Psoas muscle (tissue), 8 donors: ENCODE results near the gene MSH6. TPM values are rescaled to one million over a fixed set of nuclear protein-coding genes. Genes with fewer than 3 reads are reported as not detected.

Source experiments
- ATAC-seq, 4 donors: fragments of 200-7000 bp; cut with Tn5 transposase; one replicate each; pipeline ENCODE4 v1.9.1; 2020; ENCODE audit warnings: moderate library complexity in 3 of 4, mild to moderate bottlenecking in 2 of 4
- DNase-seq, 2 donors: peaks; one replicate each; pipeline ENCODE4 v3.0.0-alpha.2; 2020
- H3K27ac ChIP-seq: fragments of 200-600 bp; one replicate; pipeline ENCODE4 v1.8.0; 2022
- H3K27me3 ChIP-seq, 3 donors: fragments of 200-600 bp in 1 of 3; one replicate each; pipeline versions ENCODE4 v1.6.1 to v1.8.0; 2013 to 2022; ENCODE audit warnings: low read length in 2 of 3, mild to moderate bottlenecking in 2 of 3, moderate library complexity in 1 of 3; ENCODE audit not compliant: insufficient read depth in 3 of 3
- H3K36me3 ChIP-seq, 2 donors: fragments of 200-600 bp in 1 of 2; one replicate each; pipeline versions ENCODE4 v1.6.1 to v1.8.0; 2013 to 2022; ENCODE audit warnings: low read depth in 1 of 2, mild to moderate bottlenecking in 1 of 2, moderate library complexity in 1 of 2; ENCODE audit not compliant: insufficient read depth in 1 of 2
- H3K4me1 ChIP-seq: fragments of 200-600 bp; one replicate; pipeline ENCODE4 v1.8.0; 2022
- H3K4me3 ChIP-seq: fragments of 200-600 bp; one replicate; pipeline ENCODE4 v1.8.0; 2022; ENCODE audit warnings: mild to moderate bottlenecking
- H3K9me3 ChIP-seq: fragments of 200-600 bp; one replicate; pipeline ENCODE4 v1.8.0; 2022
- WGBS, 3 donors: extraction: QIAGEN DNeasy Blood & Tissue Kit; methylation state at CpG; one replicate each; pipeline versions ENCODE4 v1.1.6 to v1.1.7; 2013; 5-methylcytosine and 5-hydroxymethylcytosine counted together
- intact Hi-C, 2 donors: fragments of 100-400 bp; cut with DNase I; formaldehyde crosslinking; loops; one replicate each; pipeline versions ENCODE4 v1.11.0 to v1.14.2; 2022
- polyA plus RNA-seq, 3 donors: library from polyadenylated mRNA; stranded (reverse); fragments of 200-250 nt; gene quantifications; one replicate each; pipeline ENCODE4 v1.2.3, GENCODE V29; 2013
- total RNA-seq, 4 donors: library from RNA; stranded (reverse); fragmentation: NEBNext Ultra II Directional in 2 of 4; extraction: Animal tissue kit (Norgen Biotek cat#: 25700) in 2 of 4; gene quantifications; one replicate each; pipeline versions ENCODE4 v1.2.1 to v1.2.4, GENCODE V29; 2021 to 2023
- TF ChIP-seq, protein P1 (sequence below): fragments of 200-600 bp; IDR thresholded peaks from one replicate; pipeline ENCODE4 v1.8.0; 2022; ENCODE audit warnings: antibody characterized with exemption
- donor health status: healthy with polysubstance abuse.
- donor health status: DM: no; HTN: no; CAD: no; lungs with moderate emphysema.
- donor health status: Bipolar disorder and iron deficiency.
- donor health status: healthy.
- donor health status: DM: yes; HTN: yes; CAD: no.
- donor health status: DM: no; HTN: no; CAD: no.
- donor health status: DM: no; HTN: no; CAD: no.
- donor health status: DM: yes; HTN: yes; CAD: no.

MSH6 gene
- total and polyA plus RNA-seq, 7 donors: 7.7 to 21.1 (median 12.0) TPM

GRCh38 chr2:47744074-47744473 lies 38.9 kb upstream of the MSH6 start:
- Histone ChIP-seq H3K4me3 (no peak overlapping the region), H3K4me1 (no peaks in the 10 kb centered on the region), H3K9me3 (peaks cover 6% of the 10 kb centered on the region), H3K36me3 (no peaks in the 10 kb centered on the region), H3K27ac (no peak overlapping the region), H3K27me3 (peaks cover 0 to 2% (median 0%) of the 10 kb centered on the region in 3 donors)
- no peak for DNase-seq
- whole genome bisulfite sequencing, 3 donors: 48 to 64% (median 54%) methylated on average over 2 of the region's 2 CpGs
- TF ChIP-seq, protein P1, sequence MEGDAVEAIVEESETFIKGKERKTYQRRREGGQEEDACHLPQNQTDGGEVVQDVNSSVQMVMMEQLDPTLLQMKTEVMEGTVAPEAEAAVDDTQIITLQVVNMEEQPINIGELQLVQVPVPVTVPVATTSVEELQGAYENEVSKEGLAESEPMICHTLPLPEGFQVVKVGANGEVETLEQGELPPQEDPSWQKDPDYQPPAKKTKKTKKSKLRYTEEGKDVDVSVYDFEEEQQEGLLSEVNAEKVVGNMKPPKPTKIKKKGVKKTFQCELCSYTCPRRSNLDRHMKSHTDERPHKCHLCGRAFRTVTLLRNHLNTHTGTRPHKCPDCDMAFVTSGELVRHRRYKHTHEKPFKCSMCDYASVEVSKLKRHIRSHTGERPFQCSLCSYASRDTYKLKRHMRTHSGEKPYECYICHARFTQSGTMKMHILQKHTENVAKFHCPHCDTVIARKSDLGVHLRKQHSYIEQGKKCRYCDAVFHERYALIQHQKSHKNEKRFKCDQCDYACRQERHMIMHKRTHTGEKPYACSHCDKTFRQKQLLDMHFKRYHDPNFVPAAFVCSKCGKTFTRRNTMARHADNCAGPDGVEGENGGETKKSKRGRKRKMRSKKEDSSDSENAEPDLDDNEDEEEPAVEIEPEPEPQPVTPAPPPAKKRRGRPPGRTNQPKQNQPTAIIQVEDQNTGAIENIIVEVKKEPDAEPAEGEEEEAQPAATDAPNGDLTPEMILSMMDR: no peak
- no peak for ATAC-seq
- intact Hi-C loops: no loop called here

GRCh38 chr2:47747878-47748277 lies 35.1 kb upstream of the MSH6 start:
- Histone ChIP-seq H3K27ac (no peak overlapping the region), H3K9me3 (peaks cover 6% of the 10 kb centered on the region), H3K27me3 (no peaks in the 10 kb centered on the region), H3K4me1 (no peaks in the 10 kb centered on the region), H3K4me3 (no peak overlapping the region), H3K36me3 (no peaks in the 10 kb centered on the region)
- DNase-seq (no peak), ATAC-seq (no peak)
- intact Hi-C loops: no loop called here
- TF ChIP-seq, protein P1: no peak
- 84 to 90% (median 86%) methylated on average over 4 of the region's 4 CpGs for WGBS, 3 donors

DNA sequence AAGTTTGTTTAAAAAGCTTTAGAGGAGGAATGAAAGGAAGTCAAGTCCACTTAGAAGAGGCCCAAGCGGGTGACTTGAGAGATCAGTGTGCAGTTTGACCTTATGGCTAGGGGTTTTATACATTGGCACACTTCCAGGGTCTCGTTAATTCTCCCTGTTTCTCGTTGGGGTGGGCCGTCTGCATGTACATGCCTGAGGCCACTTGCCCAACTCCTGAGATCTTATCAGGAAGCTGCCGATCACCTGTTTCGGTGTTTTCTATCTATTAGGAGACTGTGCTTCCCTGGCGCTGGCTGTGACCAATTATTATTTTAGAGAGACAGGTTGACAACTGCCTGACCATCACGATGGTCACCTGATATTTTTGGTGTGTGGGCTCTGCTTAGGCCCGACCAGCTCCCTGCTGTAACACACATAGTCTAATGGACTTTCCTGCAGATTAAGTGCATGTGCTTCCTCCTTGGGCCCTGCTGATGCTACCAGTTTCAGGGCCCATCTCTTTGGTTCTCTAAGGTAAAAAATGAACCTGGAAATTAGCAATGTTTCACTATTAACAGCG lies 31.0 kb upstream of the MSH6 start:
- no peaks in the 10 kb centered on the region for H3K27me3 ChIP-seq
- ATAC-seq (no peak), DNase-seq (no peak)
- H3K4me1 ChIP-seq: no peaks in the 10 kb centered on the region
- WGBS, 3 donors: 62 to 69% (median 68%) methylated on average over 10 of the region's 10 CpGs
- H3K27ac ChIP-seq: no peak overlapping the region
- no peak overlapping the region for H3K4me3 ChIP-seq
- TF ChIP-seq, protein P1: no peak
- peaks cover 6% of the 10 kb centered on the region for H3K9me3 ChIP-seq
- no peaks in the 10 kb centered on the region for H3K36me3 ChIP-seq
- intact Hi-C loops: no loop called here

DNA sequence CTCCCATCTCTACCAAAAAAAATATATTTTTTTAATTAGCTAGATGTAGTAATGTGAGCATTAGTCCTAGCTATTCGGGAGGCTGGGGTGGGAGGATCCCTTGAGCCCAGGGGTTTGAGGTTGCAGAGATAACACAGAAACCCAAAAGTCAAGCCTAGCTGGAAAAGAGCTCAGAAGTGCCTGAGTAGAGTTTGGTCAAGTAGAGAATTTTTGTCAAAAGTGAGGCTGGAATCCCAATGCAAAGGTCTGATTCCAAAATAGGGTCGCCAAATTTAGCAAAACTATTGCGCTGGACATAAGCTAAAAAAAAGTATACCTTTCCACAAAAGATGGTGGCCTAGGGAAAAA lies 15.5 kb upstream of the MSH6 start:
- H3K27me3 ChIP-seq: no peaks in the 10 kb centered on the region
- WGBS, 3 donors: 56 to 73% (median 63%) methylated on average over 3 of the region's 3 CpGs
- peak overlapping the region; percentile 24 for H3K4me3 ChIP-seq
- ATAC-seq: no peak
- no peaks in the 10 kb centered on the region for H3K4me1 ChIP-seq
- H3K9me3 ChIP-seq: no peaks in the 10 kb centered on the region
- no peak overlapping the region for H3K27ac ChIP-seq
- H3K36me3 ChIP-seq: no peaks in the 10 kb centered on the region
- intact Hi-C loops: loop anchor here (5.0 kb wide), 2 partner anchors 330 to 435 kb away; no protein-coding TSS in a partner anchor
- no peak for DNase-seq
- TF ChIP-seq, protein P1: no peak
